ENCODE results near the gene SGPP2.

- TF ChIP-seq, protein P1, sequence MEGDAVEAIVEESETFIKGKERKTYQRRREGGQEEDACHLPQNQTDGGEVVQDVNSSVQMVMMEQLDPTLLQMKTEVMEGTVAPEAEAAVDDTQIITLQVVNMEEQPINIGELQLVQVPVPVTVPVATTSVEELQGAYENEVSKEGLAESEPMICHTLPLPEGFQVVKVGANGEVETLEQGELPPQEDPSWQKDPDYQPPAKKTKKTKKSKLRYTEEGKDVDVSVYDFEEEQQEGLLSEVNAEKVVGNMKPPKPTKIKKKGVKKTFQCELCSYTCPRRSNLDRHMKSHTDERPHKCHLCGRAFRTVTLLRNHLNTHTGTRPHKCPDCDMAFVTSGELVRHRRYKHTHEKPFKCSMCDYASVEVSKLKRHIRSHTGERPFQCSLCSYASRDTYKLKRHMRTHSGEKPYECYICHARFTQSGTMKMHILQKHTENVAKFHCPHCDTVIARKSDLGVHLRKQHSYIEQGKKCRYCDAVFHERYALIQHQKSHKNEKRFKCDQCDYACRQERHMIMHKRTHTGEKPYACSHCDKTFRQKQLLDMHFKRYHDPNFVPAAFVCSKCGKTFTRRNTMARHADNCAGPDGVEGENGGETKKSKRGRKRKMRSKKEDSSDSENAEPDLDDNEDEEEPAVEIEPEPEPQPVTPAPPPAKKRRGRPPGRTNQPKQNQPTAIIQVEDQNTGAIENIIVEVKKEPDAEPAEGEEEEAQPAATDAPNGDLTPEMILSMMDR (IDR thresholded peaks at IDR 0.05; ENCODE audit: insufficient read depth, low read depth, low read length), result no peak
- no peak for TF ChIP-seq EZH2 (IDR thresholded peaks at IDR 0.05; ENCODE audit: insufficient read depth, low read length)
These were observed 35.6 kb downstream of the SGPP2 start for GRCh38 chr2:222459983-222460382.

All from astrocyte (in vitro differentiated cells and primary cell).